ENCODE results near the gene CD207.

DNA sequence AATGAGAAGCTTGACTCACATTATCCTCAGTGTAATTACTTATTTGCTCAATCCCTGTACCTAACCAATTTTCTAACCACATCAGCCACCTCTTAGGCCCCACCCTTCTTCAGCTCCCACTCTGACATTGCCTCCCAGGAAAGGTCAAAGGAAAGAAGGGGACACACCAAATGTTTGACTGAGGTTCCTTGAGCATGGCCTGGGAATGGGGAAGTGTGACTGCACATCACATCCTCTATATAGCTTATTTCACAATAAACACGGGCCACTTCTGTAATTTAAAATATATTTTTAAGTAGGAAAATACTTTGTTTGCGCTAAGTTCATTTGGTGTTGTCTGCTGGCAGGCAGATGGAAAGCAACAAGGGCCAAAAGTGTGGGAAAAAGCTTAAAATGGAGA lies 42.2 kb downstream of the CD207 start:
- TF ChIP-seq, protein P1, sequence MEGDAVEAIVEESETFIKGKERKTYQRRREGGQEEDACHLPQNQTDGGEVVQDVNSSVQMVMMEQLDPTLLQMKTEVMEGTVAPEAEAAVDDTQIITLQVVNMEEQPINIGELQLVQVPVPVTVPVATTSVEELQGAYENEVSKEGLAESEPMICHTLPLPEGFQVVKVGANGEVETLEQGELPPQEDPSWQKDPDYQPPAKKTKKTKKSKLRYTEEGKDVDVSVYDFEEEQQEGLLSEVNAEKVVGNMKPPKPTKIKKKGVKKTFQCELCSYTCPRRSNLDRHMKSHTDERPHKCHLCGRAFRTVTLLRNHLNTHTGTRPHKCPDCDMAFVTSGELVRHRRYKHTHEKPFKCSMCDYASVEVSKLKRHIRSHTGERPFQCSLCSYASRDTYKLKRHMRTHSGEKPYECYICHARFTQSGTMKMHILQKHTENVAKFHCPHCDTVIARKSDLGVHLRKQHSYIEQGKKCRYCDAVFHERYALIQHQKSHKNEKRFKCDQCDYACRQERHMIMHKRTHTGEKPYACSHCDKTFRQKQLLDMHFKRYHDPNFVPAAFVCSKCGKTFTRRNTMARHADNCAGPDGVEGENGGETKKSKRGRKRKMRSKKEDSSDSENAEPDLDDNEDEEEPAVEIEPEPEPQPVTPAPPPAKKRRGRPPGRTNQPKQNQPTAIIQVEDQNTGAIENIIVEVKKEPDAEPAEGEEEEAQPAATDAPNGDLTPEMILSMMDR (IDR thresholded peaks at IDR 0.05): no peak
- TF ChIP-seq POLR2A (IDR thresholded peaks at IDR 0.05): no peak

All from breast epithelium (tissue), 3 donors.